Fibroblast of skin of abdomen (primary cell): Measurements from ENCODE around the gene PCDHB12.
"Not testable (repeated sequence)": the region's sequence is repeated elsewhere in the genome, so short reads cannot be mapped to it uniquely, and the experiment has no call there.

Experiments used
- DNase-seq: peaks from one replicate; pipeline ENCODE4 v3.0.0-alpha.2; 2013

The PCDHB12 gene

DNA sequence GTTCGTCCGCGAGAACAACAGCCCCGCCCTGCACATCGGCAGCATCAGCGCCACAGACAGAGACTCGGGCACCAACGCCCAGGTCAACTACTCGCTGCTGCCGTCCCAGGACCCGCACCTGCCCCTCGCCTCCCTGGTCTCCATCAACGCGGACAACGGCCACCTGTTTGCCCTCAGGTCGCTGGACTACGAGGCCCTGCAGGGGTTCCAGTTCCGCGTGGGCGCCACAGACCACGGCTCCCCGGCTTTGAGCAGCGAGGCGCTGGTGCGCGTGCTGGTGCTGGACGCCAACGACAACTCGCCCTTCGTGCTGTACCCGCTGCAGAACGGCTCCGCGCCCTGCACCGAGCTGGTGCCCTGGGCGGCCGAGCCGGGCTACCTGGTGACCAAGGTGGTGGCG lies 1.8 kb downstream of the PCDHB12 start:
- not testable (repeated sequence) for DNase-seq

- not testable (repeated sequence) for DNase-seq
Measured at GRCh38 chr5:141210849-141211248, 2.3 kb downstream of the PCDHB12 start.

DNA sequence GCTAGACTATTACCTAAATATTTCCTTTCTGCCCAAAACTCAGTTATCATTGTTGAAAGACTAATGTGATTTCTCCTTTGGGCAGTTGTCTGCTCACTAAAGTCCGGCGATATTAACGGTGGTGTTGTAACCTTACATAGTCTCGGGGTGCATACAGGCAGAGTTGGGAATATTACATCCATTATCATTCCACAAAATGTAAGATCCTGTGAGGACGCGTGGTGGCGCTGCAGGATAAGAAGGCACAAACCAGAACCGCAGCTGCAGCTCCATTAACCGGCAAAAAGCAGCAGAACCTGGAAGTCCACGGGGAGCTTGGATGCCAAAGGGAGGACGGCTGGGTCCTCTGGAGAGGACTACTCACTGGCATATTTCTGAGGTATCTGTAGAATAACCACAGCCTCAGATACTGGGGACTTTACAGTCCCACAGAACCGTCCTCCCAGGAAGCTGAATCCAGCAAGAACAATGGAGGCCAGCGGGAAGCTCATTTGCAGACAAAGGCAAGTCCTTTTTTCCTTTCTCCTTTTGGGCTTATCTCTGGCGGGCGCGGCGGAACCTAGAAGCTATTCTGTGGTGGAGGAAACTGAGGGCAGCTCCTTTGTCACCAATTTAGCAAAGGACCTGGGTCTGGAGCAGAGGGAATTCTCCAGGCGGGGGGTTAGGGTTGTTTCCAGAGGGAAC lies 5.3 kb downstream of the PCDHB12 start, which contains the start of gene PCDHB13:
PCDHB13 (plus strand) TSS at position 264 of the 684 bp plus-strand sequence; CDS start at position 469, 205 bp downstream.
- DNase-seq: not testable (repeated sequence)

DNA sequence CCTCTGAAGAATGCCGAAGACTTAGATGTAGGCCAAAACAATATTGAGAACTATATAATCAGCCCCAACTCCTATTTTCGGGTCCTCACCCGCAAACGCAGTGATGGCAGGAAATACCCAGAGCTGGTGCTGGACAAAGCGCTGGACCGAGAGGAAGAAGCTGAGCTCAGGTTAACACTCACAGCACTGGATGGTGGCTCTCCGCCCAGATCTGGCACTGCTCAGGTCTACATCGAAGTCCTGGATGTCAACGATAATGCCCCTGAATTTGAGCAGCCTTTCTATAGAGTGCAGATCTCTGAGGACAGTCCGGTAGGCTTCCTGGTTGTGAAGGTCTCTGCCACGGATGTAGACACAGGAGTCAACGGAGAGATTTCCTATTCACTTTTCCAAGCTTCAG lies 6.1 kb downstream of the PCDHB12 start:
- not testable (repeated sequence) for DNase-seq

- not testable (repeated sequence) for DNase-seq
Measured at GRCh38 chr5:141215504-141215903, 7.0 kb downstream of the PCDHB12 start.

DNA sequence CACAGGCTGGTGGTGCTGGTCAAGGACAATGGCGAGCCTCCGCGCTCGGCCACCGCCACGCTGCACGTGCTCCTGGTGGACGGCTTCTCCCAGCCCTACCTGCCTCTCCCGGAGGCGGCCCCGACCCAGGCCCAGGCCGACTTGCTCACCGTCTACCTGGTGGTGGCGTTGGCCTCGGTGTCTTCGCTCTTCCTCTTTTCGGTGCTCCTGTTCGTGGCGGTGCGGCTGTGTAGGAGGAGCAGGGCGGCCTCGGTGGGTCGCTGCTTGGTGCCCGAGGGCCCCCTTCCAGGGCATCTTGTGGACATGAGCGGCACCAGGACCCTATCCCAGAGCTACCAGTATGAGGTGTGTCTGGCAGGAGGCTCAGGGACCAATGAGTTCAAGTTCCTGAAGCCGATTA lies 7.5 kb downstream of the PCDHB12 start:
- not testable (repeated sequence) for DNase-seq

- peak; percentile 4 for DNase-seq
Measured at GRCh38 chr5:141223112-141223783, 14.7 kb downstream of the PCDHB12 start, which contains the start of gene PCDHB14. PCDHB14 (plus strand) TSS chr5:141223343; CDS start chr5:141223506, 163 bp downstream.

- DNase-seq: not testable (repeated sequence)
Measured at GRCh38 chr5:141224844-141225243, 16.3 kb downstream of the PCDHB12 start.

DNA sequence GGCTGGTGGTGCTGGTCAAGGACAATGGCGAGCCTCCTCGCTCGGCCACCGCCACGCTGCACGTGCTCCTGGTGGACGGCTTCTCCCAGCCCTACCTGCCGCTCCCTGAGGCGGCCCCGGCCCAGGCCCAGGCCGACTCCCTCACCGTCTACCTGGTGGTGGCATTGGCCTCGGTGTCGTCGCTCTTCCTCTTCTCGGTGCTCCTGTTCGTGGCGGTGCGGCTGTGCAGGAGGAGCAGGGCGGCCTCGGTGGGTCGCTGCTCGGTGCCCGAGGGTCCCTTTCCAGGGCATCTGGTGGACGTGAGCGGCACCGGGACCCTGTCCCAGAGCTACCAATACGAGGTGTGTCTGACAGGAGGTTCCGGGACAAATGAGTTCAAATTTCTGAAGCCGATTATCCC lies 16.9 kb downstream of the PCDHB12 start:
- not testable (repeated sequence) for DNase-seq

GRCh38 chr5:141234109-141234667 lies 25.7 kb downstream of the PCDHB12 start:
- DNase-seq: no peak

DNA sequence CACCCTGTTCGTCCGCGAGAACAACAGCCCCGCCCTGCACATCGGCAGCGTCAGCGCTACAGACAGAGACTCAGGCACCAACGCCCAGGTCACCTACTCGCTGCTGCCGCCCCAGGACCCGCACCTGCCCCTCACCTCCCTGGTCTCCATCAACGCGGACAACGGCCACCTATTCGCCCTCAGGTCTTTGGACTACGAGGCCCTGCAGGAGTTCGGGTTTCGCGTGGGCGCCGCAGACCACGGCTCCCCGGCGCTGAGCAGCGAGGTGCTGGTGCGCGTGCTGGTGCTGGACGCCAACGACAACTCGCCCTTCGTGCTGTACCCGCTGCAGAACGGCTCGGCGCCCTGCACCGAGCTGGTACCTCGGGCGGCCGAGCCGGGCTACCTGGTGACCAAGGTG lies 27.4 kb downstream of the PCDHB12 start:
- DNase-seq: not testable (repeated sequence)

DNA sequence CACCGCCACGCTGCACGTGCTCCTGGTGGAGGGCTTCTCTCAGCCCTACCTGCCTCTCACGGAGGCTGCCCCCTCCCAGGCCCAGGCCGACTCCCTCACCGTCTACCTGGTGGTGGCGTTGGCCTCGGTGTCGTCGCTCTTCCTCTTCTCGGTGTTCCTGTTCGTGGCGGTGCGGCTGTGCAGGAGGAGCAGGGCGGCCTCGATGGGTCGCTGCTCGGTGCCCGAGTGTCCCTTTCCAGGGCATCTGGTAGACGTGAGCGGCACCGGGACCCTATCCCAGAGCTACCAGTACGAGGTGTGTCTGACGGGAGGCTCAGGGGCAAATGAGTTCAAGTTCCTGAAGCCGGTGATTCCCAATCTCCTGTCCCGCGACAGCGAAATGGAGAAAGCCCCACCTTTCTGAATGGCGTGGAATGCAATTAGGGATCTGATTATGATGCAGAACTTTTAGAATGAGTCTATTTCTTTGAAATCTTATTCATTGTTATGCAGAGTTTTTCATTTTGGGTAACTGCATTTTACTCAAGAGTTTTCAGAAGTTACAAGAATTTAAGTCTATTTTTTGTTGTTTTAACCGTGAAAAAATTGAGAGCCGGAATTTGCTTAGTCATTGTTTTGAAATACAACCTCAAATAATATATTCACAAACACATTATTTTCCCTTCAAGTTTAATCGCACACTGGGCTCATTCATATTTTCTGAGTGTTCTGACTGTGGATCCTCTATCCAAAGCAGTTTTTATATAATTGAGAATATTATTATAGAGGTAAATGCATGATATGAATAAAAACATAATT lies 28.2 kb downstream of the PCDHB12 start:
- no peak for DNase-seq

DNA sequence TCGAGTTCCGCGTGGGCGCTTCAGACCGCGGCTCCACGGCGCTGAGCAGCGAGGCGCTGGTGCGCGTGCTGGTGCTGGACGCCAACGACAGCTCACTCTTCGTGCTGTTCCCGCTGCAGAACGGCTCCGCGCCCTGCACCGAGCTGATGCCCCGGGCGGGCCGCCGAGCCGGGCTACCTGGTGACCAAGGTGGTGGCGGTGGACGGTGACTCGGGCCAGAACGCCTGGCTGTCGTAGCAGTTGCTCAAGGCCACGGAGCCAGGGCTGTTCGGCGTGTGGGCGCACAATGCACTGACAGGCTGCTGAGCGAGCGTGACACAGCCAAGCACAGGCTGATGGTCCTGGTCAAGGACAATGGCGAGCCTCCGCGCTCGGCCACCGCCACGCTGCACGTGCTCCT lies 33.0 kb downstream of the PCDHB12 start:
- DNase-seq: no peak

GRCh38 chr5:141245250-141245717 lies 36.8 kb downstream of the PCDHB12 start, which contains the start of gene PCDHB15:
PCDHB15 (plus strand) TSS chr5:141245395; CDS start chr5:141245579, 184 bp downstream.
- no peak for DNase-seq

- DNase-seq: not testable (repeated sequence)
Measured at GRCh38 chr5:141246971-141247370, 38.5 kb downstream of the PCDHB12 start.

DNA sequence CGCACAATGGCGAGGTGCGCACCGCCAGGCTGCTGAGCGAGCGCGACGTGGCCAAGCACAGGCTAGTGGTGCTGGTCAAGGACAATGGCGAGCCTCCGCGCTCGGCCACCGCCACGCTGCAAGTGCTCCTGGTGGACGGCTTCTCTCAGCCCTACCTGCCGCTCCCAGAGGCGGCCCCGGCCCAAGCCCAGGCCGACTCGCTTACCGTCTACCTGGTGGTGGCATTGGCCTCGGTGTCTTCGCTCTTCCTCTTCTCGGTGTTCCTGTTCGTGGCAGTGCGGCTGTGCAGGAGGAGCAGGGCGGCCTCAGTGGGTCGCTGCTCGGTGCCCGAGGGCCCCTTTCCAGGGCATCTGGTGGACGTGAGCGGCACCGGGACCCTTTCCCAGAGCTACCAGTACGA lies 38.9 kb downstream of the PCDHB12 start:
- DNase-seq: not testable (repeated sequence)

DNA sequence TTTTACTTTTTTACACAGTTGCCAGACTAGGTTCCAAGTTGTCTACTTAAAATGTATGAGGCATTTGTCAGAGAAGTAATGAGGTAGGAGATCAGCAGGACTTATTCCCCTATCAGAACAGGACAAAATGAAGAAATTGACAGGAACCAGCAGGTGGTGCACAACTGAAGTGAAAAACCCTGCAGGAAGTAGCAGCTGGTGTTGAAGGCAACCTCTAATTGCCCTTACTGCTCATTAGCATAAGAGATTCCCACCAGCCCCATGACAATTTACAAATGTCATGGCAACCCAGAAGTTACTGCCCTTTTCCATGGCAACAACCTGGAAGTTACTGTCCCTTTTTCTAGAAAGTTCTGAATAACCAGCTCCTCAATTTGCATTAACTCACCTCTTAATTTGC lies 42.1 kb downstream of the PCDHB12 start:
- no peak for DNase-seq

- DNase-seq: no peak
Measured at GRCh38 chr5:141258464-141258863, 49.9 kb downstream of the PCDHB12 start.

DNA sequence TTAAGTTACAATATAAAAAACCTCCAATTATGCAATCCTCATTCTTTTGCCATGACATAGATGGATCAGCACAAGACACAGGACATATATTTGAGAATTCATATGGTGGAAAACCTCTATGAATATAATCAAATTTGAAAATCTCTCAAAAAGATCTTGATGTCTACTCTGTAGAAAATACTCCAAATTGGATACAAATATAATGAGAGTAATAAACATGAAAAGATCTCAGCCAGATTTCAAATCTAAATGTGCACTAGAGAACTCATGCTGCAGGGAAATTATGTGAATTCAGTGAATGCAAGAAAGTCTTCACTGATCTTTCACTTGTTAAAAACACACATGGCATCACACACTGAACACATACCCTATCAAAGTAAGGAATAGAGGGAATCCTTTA lies 50.4 kb downstream of the PCDHB12 start:
- no peak for DNase-seq

- DNase-seq: no peak
Measured at GRCh38 chr5:141260458-141261237, 52.1 kb downstream of the PCDHB12 start.

DNA sequence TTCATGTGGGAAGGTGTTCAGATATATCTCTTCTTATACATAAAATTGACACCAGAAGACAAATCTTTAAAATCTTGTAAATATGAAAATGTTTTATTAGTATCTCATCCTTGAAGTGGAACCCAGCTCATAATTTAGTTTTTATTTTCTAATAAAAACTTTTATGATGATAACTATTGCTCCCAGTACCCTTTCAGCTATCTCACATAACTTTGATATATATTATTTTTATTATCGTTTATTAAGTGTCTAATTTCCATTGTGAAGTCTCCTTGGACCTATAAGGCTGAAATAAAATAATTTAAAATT lies 52.7 kb downstream of the PCDHB12 start:
- DNase-seq: no peak
